SJSA1 (cell line): ENCODE results near the gene TVP23C. TPM values are rescaled to one million over a fixed set of nuclear protein-coding genes. Genes with fewer than 3 reads are reported as not detected.
"Not testable (repeated sequence)": the region's sequence is repeated elsewhere in the genome, so short reads cannot be mapped to it uniquely, and the experiment has no call there.

ENCODE experiments used
- DNase-seq, 2 experiments: peaks; one replicate each; pipeline ENCODE4 v3.0.0-alpha.2; 2015 to 2020; ENCODE audit warnings: low spot score in 2 of 2, low read depth in 1 of 2
- H3K27ac ChIP-seq: fragments of 250-450 bp; sonication (Bioruptor Pico); 2 replicates; pipeline ENCODE4 v1.5.1; 2020; ENCODE audit warnings: mild to moderate bottlenecking, moderate library complexity
- H3K27me3 ChIP-seq: fragments of 250-450 bp; sonication (Bioruptor Pico); replicated peaks from 2 replicates; pipeline ENCODE4 v1.5.1; 2020; ENCODE audit warnings: mild to moderate bottlenecking, moderate library complexity
- H3K36me3 ChIP-seq: fragments of 250-450 bp; sonication (Bioruptor Pico); 2 replicates; pipeline ENCODE4 v1.5.1; 2020; ENCODE audit warnings: mild to moderate bottlenecking
- H3K4me1 ChIP-seq: fragments of 250-450 bp; sonication (Bioruptor Pico); replicated peaks from 2 replicates; pipeline ENCODE4 v1.6.1; 2021; ENCODE audit warnings: mild to moderate bottlenecking
- H3K4me3 ChIP-seq: fragments of 250-450 bp; sonication (Bioruptor Pico); 2 replicates; pipeline ENCODE4 v1.5.1; 2020; ENCODE audit warnings: mild to moderate bottlenecking
- H3K9me3 ChIP-seq: fragments of 250-450 bp; sonication (Bioruptor Pico); replicated peaks from 2 replicates; pipeline ENCODE4 v1.5.1; 2020; ENCODE audit warnings: mild to moderate bottlenecking
- total RNA-seq: library from RNA; depleted of rRNA; stranded (reverse); fragments of >200 nt; shearing (Covaris generic); gene quantifications from 2 replicates; pipeline ENCODE4 v1.2.3, GENCODE V29; 2014

The TVP23C gene
- total RNA-seq, 1 experiment from 2014 or later: 4.4 TPM

DNA sequence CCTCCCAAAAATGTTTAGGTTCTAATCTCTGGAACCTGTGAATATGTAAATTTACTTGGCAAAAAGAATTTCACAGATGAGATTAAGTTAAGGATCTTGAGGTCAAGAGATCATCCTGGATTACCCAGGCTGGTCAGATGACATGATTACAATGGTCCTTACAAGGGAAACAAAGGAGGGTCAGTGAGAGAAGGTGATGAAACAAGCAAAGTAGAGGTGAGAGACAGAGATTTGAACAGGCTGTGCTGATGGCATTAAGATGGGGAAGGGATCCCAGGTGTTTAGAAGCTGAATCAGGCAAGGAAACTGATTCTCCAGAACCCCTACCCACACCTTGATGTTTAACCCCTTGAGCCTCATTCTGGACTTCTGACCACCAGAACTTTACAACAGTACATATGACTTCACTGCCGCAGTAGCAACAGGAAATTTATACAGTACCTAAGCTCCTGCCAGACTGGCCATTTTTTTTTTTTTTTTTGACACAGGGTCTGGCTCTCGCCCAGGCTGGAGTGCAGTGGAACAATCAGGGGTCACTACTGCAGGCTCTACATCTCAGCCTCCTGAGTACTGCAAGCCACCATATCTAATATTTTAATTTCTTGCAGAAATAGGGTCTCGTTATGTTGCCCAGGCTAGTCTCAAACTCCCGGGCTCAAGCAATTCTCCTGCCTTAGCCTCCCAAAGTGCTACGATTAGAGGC, 4.7 kb downstream of the TVP23C start:
- H3K27me3 ChIP-seq, H3K9me3 ChIP-seq, H3K36me3 ChIP-seq, H3K4me1 ChIP-seq, H3K27ac ChIP-seq, H3K4me3 ChIP-seq, DNase-seq: not testable (repeated sequence)

DNA sequence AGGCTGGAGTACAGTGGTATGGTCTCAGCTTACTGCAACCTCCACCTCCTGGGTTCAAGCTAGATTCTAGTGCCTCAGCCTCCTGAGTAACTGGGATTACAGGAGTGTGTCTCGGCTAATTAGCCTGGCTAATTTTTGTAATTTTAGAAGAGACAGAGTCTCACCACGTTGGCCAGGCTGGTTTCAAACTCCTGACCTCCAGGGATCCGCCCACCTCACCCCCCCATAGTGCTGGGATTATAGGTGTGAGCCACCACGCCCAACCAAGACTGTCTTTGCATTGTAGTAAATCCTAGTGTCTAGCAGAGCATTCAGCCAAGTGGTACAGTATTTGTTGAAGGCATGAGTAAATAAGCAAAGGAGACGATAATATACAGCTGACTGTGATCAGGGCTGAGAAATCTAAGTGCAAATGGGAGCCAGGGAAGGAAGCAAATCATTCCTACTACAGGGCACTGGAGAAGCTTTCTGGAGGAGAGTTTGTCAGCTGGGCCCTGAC, 5.9 kb downstream of the TVP23C start:
- not testable (repeated sequence) for H3K36me3 ChIP-seq, DNase-seq, H3K4me1 ChIP-seq, H3K4me3 ChIP-seq, H3K27me3 ChIP-seq, H3K9me3 ChIP-seq, H3K27ac ChIP-seq

DNA sequence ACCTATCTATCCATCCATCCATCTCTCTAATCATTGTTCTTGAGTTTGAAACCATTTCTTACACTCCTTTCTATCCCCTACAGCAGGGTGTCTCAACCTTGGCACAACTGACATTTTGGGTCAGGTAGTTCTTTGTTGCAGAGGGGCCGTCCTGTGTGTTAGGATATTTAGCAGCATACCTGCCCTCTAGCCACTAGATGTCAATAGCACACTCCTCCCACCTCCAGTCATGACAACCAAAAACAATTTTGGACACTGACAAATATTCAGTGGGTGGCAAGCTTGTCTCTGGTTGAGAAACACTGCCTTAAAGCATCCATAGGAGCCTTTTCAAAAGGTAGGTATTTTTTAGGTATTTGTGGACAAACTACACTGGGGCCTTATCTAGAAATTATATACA, 10.4 kb downstream of the TVP23C start:
- H3K4me3 ChIP-seq, H3K27me3 ChIP-seq, H3K4me1 ChIP-seq, H3K9me3 ChIP-seq, H3K36me3 ChIP-seq, DNase-seq, H3K27ac ChIP-seq: not testable (repeated sequence)

DNA sequence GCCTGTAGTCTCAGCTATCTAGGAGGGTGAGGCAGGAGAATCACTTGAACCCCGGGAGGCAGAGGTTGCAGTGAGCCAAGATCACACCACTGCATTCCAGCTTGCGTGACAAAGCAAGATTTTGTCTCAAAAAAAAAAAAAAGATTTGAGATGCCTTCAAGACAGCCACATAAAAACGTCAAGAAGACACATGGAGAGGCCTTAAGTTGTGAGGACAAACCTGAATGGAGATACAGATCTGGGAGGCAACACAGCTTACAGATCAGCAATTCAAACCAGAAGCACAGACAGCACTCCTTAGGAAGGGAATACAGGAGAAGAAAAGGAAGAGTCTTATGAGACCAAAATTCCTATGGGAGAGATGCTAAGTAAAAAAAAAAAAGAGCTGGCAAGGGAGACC, 13.7 kb downstream of the TVP23C start:
- not testable (repeated sequence) for H3K27ac ChIP-seq, H3K4me3 ChIP-seq, H3K4me1 ChIP-seq, H3K36me3 ChIP-seq, H3K27me3 ChIP-seq, H3K9me3 ChIP-seq, DNase-seq

DNA sequence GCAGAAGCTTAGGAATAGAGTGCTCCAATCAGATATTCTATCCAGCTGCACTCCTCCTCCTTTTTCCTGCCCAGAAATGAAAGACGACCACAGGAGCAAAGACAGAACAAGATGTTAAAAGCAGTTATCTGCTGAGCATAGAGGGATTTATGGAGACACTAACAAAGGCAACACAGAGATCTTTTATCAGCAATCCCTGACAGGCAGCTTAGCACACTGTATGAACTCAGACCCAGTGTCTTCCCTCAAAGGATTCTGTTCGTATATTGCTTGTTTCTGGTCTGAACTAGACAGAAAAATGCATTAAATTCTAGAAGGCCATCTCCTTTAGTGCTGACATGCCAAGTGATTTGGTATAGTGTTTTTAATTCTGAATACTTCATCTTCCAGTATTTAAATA, 16.7 kb downstream of the TVP23C start:
- not testable (repeated sequence) for DNase-seq, H3K9me3 ChIP-seq

DNA sequence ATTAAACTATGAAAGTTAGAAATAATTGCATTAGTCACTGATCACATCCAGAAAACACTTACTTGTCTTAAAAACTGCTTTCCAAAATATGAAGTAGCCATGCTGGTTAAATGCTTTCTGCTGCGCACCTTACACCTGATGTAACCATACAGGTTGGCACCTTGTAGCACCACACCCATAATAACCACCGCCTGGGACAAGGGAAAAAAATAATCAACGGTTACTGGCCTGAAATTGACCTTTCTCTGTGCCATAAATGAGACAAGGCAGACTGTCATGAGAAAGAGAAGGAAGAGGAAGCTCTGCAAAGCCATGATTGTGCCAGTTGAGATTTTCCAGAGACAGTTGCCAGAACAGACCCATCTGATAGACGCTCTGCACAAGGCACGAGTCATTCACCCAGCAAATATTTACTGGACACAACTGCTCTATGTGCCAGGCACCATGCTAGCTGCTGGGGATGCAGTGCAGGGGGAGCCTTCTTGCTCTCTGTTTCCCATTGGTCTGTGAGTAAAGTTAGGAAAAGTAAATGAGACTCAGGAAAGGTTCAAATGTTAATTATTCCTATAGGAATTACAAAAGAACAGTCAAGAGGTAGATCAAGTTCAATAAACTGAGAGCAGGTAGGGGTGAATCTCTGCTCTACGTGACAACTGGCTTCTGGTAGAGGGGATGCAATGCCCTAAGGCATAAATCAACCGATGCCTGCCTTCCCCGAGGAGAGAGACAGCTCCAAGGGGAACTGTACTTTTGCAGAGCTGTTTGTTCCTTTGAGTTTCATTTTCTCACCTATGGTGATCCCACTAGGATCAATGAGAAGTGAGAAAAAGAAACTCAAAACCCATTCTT, 22.7 kb downstream of the TVP23C start:
- not testable (repeated sequence) for H3K9me3 ChIP-seq, H3K4me1 ChIP-seq, DNase-seq, H3K27ac ChIP-seq, H3K4me3 ChIP-seq, H3K36me3 ChIP-seq, H3K27me3 ChIP-seq

More for the DNA sequence above, 16.7 kb downstream of the TVP23C start:
- H3K4me3 ChIP-seq, H3K36me3 ChIP-seq, H3K27ac ChIP-seq, H3K4me1 ChIP-seq, H3K27me3 ChIP-seq: not testable (repeated sequence)

DNA sequence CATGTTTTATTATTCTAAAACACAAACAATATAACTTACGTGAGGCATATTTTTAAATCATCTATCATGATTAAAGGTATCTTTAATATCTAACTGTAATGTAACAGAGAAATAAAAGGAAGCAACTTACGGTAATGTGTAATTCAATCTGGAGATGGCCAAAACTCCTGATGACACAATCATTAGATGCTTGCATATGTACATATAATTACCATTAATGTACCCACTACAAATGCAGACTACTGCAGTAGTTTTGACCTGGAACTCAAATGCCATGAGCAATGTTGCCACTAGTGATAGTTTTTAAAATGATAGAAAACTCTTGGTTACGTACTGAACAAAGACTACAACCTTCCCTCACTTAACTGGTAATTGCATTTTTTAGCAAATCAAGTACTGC, 30.2 kb downstream of the TVP23C start:
- not testable (repeated sequence) for DNase-seq, H3K4me1 ChIP-seq, H3K27me3 ChIP-seq, H3K4me3 ChIP-seq, H3K27ac ChIP-seq, H3K36me3 ChIP-seq, H3K9me3 ChIP-seq

DNA sequence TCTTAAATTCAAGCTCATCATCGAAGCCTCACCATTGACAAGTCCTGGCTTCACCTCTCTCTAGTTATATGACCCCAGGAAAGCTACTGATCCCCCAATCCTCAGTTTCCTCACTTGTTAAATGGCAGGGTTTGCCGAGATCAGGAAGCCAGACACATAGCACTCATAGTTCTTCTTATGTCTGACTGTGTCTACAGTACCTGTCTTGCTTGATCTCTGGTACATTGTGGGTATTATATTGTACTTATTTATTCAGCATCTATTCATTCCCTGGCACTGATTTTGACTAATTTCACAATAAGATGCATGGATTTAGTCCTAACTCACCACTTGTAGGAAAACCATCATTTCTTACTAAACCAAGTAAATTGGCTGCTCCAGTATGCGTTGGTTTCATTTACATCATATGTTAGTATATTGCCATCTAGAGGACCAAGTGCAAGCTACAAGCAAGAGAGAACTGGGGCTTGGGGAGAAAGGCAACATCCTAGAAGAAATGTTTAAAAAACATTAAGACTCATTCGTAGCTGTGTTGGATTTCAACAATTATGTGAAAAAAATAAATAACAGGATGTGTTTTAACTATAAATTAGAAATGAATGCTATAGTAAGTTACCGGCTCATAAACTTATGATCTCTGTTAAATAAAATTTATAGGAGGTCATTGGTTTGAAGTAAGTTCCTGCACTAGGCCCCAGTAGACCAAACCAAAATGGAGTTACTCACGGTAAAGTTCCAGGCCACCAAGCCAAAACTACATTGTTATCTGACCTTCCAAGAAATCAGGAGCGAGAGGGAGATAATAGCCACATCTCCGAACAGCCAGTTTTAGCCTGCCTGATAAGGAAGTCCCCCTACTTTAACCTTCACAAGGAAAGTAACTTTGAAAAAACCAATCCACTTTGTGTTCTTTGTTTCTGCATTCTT, 36.7 kb downstream of the TVP23C start:
- peak in 1 of 2 experiments; percentile 44 for DNase-seq
- H3K9me3 ChIP-seq, H3K36me3 ChIP-seq, H3K4me3 ChIP-seq, H3K4me1 ChIP-seq, H3K27me3 ChIP-seq, H3K27ac ChIP-seq: not testable (repeated sequence)

DNA sequence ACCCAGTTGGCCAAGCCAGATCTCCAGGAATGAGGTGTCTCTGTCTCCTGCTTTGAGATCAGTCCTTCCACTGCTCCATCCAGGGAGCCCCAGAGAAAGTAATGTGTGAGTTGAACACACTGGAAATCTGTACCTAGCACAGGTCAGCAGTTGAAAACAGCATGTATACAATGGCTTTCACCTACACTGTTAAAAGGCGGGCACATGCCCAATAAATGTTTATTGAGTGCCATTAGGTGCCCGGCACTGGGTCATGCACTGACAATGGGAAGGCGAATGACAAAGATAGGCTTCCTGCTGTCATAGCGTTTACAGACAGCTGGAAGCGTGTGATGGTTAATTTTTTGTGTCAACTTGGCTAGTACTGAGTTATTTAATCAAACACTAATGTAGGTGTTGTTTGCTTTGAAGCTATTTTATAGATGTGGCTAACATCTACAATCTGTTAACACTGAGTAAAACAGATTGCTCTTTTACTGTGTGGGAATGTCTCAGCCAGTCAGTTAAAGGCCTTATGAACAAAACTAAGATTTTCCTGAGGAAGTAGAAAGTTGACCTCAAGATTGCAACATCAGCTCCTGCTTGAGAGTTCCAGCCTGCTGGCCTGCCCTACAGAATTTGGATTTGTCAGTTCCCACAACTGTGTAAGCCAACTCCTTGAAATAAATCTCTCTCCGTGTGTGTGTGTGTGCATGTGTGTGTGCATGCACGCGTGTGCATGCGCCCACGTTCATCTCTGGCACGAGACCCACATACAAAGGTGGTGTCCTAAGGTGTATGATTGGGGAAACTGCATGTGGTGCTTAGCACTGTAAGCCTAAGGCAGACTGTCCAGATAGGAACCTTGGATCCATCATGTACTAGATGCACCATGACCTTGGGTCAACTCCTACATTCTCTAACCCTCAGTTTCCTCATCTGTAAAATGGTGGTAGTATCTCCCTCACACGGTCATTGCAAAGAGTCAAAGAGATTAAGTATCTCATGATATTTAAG, 38.0 kb downstream of the TVP23C start:
- H3K9me3 ChIP-seq, H3K36me3 ChIP-seq, H3K4me3 ChIP-seq, H3K4me1 ChIP-seq, DNase-seq, H3K27ac ChIP-seq, H3K27me3 ChIP-seq: not testable (repeated sequence)

DNA sequence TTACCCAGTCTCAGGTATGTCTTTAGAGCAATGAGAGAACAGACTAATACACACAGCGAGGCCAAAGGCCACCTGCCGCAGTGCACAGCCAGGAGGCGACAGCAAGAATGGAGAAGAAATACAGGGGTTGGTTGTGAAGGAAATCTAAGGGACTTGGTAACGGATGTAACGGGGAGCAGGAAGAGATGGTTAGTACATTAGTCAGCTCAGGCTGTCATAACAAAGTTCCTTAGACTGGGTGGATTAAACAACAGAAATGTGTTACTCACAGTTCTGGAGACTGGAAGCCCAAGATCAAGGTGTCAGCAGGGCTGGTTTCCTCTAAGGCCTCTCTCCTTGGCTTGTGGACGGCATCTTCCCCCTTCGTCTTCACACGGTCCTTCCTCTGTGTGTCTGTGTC, 47.1 kb downstream of the TVP23C start:
- H3K36me3 ChIP-seq: peaks cover 31% of the 10 kb centered on the region
- H3K27ac ChIP-seq: no peak overlapping the region
- no peak overlapping the region for H3K4me3 ChIP-seq
- DNase-seq: no peak
- H3K4me1 ChIP-seq: 0 out of 2 replicates have a peak, but pooled peaks cover 4% of the 10 kb centered on the region
- H3K27me3 ChIP-seq: no peaks in the 10 kb centered on the region
- peaks cover 4% of the 10 kb centered on the region for H3K9me3 ChIP-seq

DNA sequence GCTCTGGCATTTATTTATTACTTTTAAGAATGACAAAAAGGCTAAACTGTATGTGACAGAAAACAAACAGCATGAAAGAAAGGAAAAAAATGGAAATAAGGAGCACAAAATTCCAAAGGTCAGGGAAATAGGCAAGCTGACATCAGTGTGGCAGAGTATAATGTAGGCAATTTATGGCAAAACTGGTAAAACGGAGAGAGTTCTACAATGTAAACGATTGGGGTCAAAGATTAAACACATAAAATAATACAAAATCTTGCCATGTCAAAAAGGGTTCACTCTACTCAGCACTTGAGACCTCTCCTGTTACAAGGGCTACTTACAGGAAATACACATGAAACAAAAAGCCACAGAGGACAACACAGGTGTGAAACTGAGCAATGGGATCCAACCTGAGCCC, 48.8 kb downstream of the TVP23C start:
- no peak for DNase-seq
- H3K9me3 ChIP-seq: peaks cover 4% of the 10 kb centered on the region
- no peak overlapping the region for H3K27ac ChIP-seq
- peaks cover 31% of the 10 kb centered on the region for H3K36me3 ChIP-seq
- H3K4me1 ChIP-seq: peaks cover 13% of the 10 kb centered on the region
- no peak overlapping the region for H3K4me3 ChIP-seq
- H3K27me3 ChIP-seq: no peaks in the 10 kb centered on the region

DNA sequence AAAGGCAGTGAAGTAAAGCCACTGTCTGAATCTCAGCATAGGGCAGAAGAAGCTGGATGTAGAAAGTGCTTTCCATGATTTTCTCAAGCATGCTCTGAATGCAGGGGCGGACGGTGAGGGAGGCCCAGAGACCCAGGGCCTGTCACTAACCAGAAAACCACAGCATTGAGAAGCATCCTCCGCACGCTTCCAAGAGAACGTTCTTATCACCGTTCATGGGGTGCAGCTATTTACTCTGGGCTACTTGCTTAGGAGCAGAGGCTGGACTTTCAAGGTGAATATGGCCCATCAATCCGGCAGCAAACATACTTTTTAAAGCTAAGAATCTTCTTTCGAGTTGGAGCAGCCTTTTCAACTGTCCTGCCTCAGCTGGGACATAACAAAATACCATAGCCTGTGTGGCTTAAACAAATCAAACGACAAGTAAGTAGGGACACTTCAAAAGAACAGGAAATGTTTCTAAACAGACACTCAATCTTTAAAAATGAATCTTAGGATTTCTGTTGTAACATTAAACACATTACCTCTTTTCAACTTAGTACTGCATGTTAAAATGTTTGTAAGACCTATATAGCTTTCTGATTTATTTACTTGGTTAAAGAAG, 49.3 kb downstream of the TVP23C start:
- H3K27ac ChIP-seq: no peak overlapping the region
- DNase-seq: no peak

More for the DNA sequence above, 49.3 kb downstream of the TVP23C start:
- no peaks in the 10 kb centered on the region for H3K27me3 ChIP-seq
- peaks cover 4% of the 10 kb centered on the region for H3K9me3 ChIP-seq
- peaks cover 31% of the 10 kb centered on the region for H3K36me3 ChIP-seq
- H3K4me3 ChIP-seq: no peak overlapping the region
- peaks cover 13% of the 10 kb centered on the region for H3K4me1 ChIP-seq
